Measurements from ENCODE around the gene PUM2.

The PUM2 gene

DNA sequence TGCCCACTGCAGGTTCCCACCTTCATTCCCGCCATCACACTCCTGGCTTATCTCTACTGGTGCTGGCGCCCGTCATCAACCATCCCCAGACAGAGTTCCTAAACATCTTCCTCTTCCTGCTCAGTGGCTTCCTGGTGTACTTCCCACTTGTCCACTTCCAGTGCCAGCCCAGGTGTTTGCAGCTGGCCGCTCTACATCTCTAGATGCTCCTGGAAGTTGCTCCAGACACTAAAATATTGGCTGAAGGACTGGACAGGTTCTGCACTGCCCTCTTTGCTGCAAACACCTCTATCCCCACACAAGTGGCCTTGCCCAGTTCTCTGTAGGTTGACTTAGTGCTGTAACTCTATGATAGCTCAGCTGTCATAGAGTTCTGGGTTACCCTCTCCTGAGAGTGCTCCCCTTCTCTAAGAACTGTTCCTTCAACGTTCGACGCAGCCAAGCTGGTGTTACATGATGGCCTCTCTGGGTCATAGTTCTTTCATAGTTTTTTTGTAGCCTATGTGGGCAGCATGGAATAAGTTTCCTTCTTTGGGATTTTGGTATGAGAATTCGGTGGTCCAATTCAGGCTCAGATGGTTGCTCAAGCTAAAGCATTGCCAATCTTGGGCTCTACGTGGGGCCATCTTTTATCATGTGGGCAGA lies 45.8 kb upstream of the PUM2 start:
- no peak overlapping the region for H3K4me3 ChIP-seq (ENCODE audit: low read depth, low read length)
- TF ChIP-seq, protein P1, sequence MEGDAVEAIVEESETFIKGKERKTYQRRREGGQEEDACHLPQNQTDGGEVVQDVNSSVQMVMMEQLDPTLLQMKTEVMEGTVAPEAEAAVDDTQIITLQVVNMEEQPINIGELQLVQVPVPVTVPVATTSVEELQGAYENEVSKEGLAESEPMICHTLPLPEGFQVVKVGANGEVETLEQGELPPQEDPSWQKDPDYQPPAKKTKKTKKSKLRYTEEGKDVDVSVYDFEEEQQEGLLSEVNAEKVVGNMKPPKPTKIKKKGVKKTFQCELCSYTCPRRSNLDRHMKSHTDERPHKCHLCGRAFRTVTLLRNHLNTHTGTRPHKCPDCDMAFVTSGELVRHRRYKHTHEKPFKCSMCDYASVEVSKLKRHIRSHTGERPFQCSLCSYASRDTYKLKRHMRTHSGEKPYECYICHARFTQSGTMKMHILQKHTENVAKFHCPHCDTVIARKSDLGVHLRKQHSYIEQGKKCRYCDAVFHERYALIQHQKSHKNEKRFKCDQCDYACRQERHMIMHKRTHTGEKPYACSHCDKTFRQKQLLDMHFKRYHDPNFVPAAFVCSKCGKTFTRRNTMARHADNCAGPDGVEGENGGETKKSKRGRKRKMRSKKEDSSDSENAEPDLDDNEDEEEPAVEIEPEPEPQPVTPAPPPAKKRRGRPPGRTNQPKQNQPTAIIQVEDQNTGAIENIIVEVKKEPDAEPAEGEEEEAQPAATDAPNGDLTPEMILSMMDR (IDR thresholded peaks at IDR 0.05; ENCODE audit: low read depth, low read length, missing control alignments), result no peak
- H3K27ac ChIP-seq, result no peak overlapping the region
- no peak for DNase-seq
- in situ Hi-C loops (cut with HindIII; ENCODE audit: low pct_ligation_motif_present, low sequenced_read_pairs), result no loop called here
- H3K36me3 ChIP-seq (replicated peaks), result no peaks in the 10 kb centered on the region
- H3K27me3 ChIP-seq (replicated peaks), result no peaks in the 10 kb centered on the region

DNA sequence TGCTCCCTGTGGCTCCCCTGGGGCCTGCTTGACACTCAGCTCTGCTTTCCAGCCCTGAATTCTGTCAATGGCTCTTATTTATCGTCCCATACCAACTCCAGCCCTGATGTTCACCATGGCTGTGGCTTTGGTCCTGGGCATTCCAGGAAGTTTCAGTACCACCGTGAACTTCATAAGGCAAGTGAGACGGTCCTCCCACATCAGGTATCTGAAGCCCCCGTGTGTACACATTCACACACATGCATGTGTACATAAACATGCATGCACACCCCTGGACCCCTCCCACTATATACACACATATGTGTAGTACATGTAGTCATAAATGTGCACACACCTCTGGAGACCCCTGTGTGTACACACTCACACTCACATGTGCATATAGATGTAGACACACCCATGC lies 43.3 kb upstream of the PUM2 start:
- in situ Hi-C loops (cut with HindIII; ENCODE audit: low pct_ligation_motif_present, low sequenced_read_pairs), result no loop called here
- H3K4me3 ChIP-seq (ENCODE audit: low read depth, low read length), result no peak overlapping the region
- no peaks in the 10 kb centered on the region for H3K36me3 ChIP-seq (replicated peaks)
- H3K27me3 ChIP-seq (replicated peaks), result peaks cover 3% of the 10 kb centered on the region
- TF ChIP-seq, protein P1 (IDR thresholded peaks at IDR 0.05; ENCODE audit: low read depth, low read length, missing control alignments), result no peak
- DNase-seq, result no peak
- no peak overlapping the region for H3K27ac ChIP-seq

DNA sequence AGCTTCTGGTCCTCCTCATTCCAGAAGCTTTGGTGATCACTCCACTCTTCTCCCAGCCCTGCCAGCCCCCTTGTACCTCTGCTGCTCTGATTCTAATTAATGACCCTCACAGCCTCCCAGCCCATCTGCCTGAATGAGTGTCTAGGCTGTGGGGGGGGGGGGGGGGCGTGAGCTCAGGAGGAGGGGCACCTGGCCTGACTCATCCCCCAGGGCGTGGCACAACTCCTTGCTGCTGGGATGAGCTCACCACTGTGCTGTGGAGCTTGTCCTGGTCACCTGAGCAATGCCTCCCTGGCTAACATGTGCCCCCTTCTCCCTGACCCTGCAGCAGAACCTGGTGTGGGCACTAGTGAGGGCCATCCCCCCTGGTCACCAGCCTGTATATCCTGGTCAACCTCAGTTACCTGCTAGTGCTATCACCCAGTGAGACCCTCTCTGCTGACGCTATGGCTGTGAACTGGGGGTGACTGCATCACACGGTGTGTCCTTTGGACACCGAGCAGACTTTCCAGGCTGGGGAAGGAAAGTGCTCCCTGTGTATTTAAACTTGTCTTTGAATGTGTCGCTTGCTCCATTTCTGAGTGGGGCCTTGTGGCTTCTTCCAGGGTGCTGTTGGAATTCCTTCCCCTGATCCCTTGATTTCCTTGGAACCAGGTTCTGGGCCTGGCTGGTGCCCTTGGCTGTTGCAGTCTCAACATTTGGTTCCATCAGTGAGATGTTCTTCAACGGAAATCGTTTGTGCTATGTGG lies 41.5 kb upstream of the PUM2 start:
- Histone ChIP-seq H3K27ac (no peak overlapping the region), H3K4me3 (ENCODE audit: low read depth, low read length) (no peak overlapping the region), H3K36me3 (replicated peaks) (no peaks in the 10 kb centered on the region), H3K27me3 (replicated peaks) (peaks cover 3% of the 10 kb centered on the region)
- no peak for DNase-seq
- TF ChIP-seq, protein P1 (IDR thresholded peaks at IDR 0.05; ENCODE audit: low read depth, low read length, missing control alignments), result no peak
- in situ Hi-C loops (cut with HindIII; ENCODE audit: low pct_ligation_motif_present, low sequenced_read_pairs), result no loop called here

DNA sequence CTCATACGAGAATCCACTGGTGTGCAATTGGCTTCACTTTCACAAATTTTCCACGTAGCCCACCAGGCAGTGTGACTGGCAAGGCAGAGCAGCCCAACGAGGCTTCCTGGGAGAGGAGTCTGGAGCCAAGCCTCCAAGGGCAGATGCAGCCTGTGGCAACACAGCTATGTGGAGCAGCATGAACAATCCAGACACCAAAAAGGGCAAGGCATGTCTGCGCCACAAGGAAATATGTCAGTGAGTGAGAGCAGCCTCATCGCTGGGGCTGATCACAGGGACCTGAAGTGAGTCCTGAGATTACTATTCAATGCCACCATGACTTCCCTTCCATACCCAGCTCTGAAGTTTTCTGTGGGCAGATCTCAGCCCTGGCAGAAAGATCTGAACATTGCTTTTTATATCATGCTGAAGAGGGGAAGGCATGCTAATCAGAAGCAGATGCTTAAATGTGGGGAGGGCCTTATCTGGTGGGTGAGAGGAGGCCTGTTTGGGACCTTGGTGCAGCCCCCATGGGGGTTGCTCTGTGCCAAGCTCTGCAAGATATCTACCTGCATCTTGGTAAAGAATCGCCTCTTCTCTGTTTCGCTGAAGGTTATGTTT lies 40.0 kb upstream of the PUM2 start:
- Histone ChIP-seq H3K36me3 (replicated peaks) (no peaks in the 10 kb centered on the region), H3K27ac (no peak overlapping the region), H3K4me3 (ENCODE audit: low read depth, low read length) (no peak overlapping the region), H3K27me3 (replicated peaks) (peaks cover 3% of the 10 kb centered on the region)
- TF ChIP-seq, protein P1 (IDR thresholded peaks at IDR 0.05; ENCODE audit: low read depth, low read length, missing control alignments), result no peak
- in situ Hi-C loops (cut with HindIII; ENCODE audit: low pct_ligation_motif_present, low sequenced_read_pairs), result no loop called here
- DNase-seq, result no peak

DNA sequence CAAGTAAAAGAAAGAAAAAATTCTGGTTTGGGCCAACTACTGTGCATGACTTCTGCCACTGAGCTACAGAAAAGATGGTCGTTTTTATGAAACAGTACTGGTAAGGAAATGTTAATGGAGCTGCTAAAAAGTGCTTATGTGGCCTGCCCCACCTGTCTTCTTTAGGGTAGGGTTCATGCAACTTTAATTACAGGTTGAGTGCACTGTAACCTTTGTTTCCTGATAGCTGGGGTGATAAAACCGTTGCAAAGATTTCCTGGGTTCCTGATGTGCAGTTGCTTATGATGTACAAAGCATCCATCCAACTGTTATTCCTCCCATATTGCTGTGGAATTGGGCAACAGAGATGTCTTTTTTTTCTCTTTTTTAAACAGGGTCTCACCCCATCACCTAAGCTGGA lies 34.3 kb upstream of the PUM2 start:
- in situ Hi-C loops (cut with HindIII; ENCODE audit: low pct_ligation_motif_present, low sequenced_read_pairs), result no loop called here
- no peaks in the 10 kb centered on the region for H3K36me3 ChIP-seq (replicated peaks)
- TF ChIP-seq, protein P1 (IDR thresholded peaks at IDR 0.05; ENCODE audit: low read depth, low read length, missing control alignments), result no peak
- H3K27ac ChIP-seq, result no peak overlapping the region
- H3K4me3 ChIP-seq (ENCODE audit: low read depth, low read length), result no peak overlapping the region
- DNase-seq, result no peak
- peaks cover 1% of the 10 kb centered on the region for H3K27me3 ChIP-seq (replicated peaks)
